HepG2 (cell line): ENCODE results near the gene TXNIP. TPM values are rescaled to one million over a fixed set of nuclear protein-coding genes. Genes with fewer than 3 reads are reported as not detected.

Experiments
- ASH2L ChIP-seq: fragments of 300-600, 200-600 bp; sonication (generic); IDR thresholded peaks from 2 replicates; pipeline ENCODE4 v1.7.0; 2017; ENCODE audit warnings: low read depth, mild to moderate bottlenecking, moderate library complexity, mixed read lengths, low read length; ENCODE audit not compliant: insufficient read length
- HMGXB4 ChIP-seq, 2 experiments: sonication (generic) in 1 of 2; formaldehyde crosslinking in 1 of 2; IDR thresholded peaks; 2 replicates each; pipeline versions ENCODE4 v1.4.0 to v1.6.1; 2018 to 2020; ENCODE audit warnings: missing genetic modification reagents in 2 of 2, borderline replicate concordance in 1 of 2, low read depth in 1 of 2, mild to moderate bottlenecking in 1 of 2, missing biosample characterization in 1 of 2
- HNRNPK ChIP-seq: fragments of 200-400 bp; formaldehyde crosslinking; IDR thresholded peaks from 2 replicates; pipeline ENCODE4 v1.6.1; 2018; ENCODE audit warnings: low read length, low read depth, moderate library complexity, mild to moderate bottlenecking; ENCODE audit not compliant: poor library complexity, severe bottlenecking
- HOXA9 ChIP-seq: sonication (generic); formaldehyde crosslinking; IDR thresholded peaks from 2 replicates; pipeline ENCODE4 v1.8.1; 2022; ENCODE audit warnings: missing genetic modification reagents, mild to moderate bottlenecking, moderate library complexity, borderline replicate concordance
- KAT7 ChIP-seq: IDR thresholded peaks from 2 replicates; pipeline ENCODE4 v1.6.1; 2018; ENCODE audit warnings: borderline replicate concordance, missing compliant biosample characterization
- PHF20 ChIP-seq: sonication (generic); formaldehyde crosslinking; IDR thresholded peaks from 2 replicates; pipeline ENCODE4 v1.5.0; 2020; ENCODE audit warnings: mild to moderate bottlenecking, missing genetic modification reagents
- RBAK ChIP-seq: sonication (generic); formaldehyde crosslinking; IDR thresholded peaks from 2 replicates; pipeline ENCODE4 v1.5.1; 2020; ENCODE audit warnings: mild to moderate bottlenecking, missing genetic modification reagents
- SKI ChIP-seq: fragments of 450-650 bp; IDR thresholded peaks from one replicate; pipeline ENCODE4 v1.6.1; 2018; ENCODE audit warnings: mild to moderate bottlenecking; ENCODE audit not compliant: partially characterized antibody
- SMAD3 ChIP-seq: sonication (generic); formaldehyde crosslinking; IDR thresholded peaks from 2 replicates; pipeline ENCODE4 v1.4.0; 2020; ENCODE audit warnings: missing genetic modification reagents
- SSRP1 ChIP-seq: IDR thresholded peaks from 2 replicates; pipeline ENCODE4 v1.6.1; 2016; ENCODE audit warnings: control low read depth
- TFAP4 ChIP-seq: sonication (generic); IDR thresholded peaks from 2 replicates; pipeline ENCODE4 v1.6.1; 2016; ENCODE audit warnings: low read depth, borderline replicate concordance
- U2AF1 ChIP-seq: fragments of 200-400 bp; formaldehyde crosslinking; optimal IDR thresholded peaks from 2 replicates; pipeline ENCODE3; 2017; ENCODE audit warnings: mild to moderate bottlenecking, low read depth, low read length
- ZBTB7A ChIP-seq: sonication (generic); formaldehyde crosslinking; IDR thresholded peaks from 2 replicates; pipeline ENCODE4 v1.8.0; 2022; ENCODE audit warnings: mild to moderate bottlenecking, missing genetic modification reagents
- ZNF530 ChIP-seq: sonication (generic); formaldehyde crosslinking; IDR thresholded peaks from 2 replicates; pipeline ENCODE4 v1.5.0; 2020; ENCODE audit warnings: low read depth, mild to moderate bottlenecking, missing genetic modification reagents
- ZNF670 ChIP-seq: sonication (generic); formaldehyde crosslinking; IDR thresholded peaks from 2 replicates; pipeline ENCODE4 v1.8.0; 2022; ENCODE audit warnings: mild to moderate bottlenecking, missing genetic modification reagents, borderline replicate concordance
- polyA plus RNA-seq, 8 experiments: library from polyadenylated mRNA; depleted of rRNA in 3 of 8; stranded (reverse) in 7 of 8; unstranded in 1 of 8; fragments of >200 nt; fragmentation: Illumina TruSeq in 4 of 8; extraction: Trizol in 4 of 8; gene quantifications; 2 replicates each; pipeline versions ENCODE4 v1.2.1 to v1.2.3, GENCODE V29; 2011 to 2016; ENCODE audit warnings: low read depth in 4 of 8, missing spikeins in 1 of 8, mixed read lengths in 1 of 8; ENCODE audit not compliant: insufficient read depth in 1 of 8
- total RNA-seq, 5 experiments: library from RNA; depleted of rRNA; stranded (reverse); fragments of >200 nt; fragmentation: Illumina TruSeq; extraction: Trizol; gene quantifications; 2 replicates each; pipeline ENCODE4 v1.2.3, GENCODE V29; 2016; ENCODE audit warnings: low read depth in 1 of 5
- TF ChIP-seq, protein P1 (sequence below): sonication (generic); formaldehyde crosslinking; IDR thresholded peaks from 2 replicates; pipeline ENCODE4 v1.5.1; 2020; ENCODE audit warnings: mild to moderate bottlenecking, missing genetic modification reagents, moderate library complexity
- TF ChIP-seq, protein P2 (sequence below): sonication (generic); formaldehyde crosslinking; IDR thresholded peaks from 2 replicates; pipeline ENCODE4 v1.4.0; 2020; ENCODE audit warnings: missing genetic modification reagents, borderline replicate concordance
- TF ChIP-seq, protein P3 (sequence below): sonication (generic); formaldehyde crosslinking; IDR thresholded peaks from 2 replicates; pipeline ENCODE4 v1.5.1; 2020; ENCODE audit warnings: missing genetic modification reagents, mild to moderate bottlenecking, borderline replicate concordance

TXNIP gene
- total and polyA plus RNA-seq, 2 of the 13 experiments (the other 11 are each of a cell fraction or from before 2014, with no cell fraction given), result 24.4 to 237 TPM

DNA sequence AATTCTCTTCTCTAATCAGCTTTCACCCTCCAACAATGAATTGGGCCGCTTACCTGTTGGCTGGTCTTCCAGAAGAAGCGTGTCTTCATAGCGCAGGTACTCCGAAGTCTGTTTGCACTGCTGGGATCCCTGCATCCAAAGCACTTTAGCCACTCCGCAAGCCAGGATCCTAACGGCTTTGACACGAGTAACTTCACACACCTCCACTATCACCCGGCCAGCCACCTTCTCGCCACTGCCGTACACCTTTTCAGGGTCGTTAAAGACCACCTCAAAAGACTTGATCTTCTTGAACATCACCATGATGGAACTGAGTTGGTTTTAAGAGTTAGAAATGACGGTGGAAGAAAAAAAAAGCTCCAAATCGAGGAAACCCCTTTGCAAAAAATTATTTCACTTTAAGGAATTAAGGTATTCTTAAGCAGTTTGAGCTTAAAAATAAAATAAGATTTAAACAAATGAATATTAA lies 381 bp downstream of the TXNIP start (continued):
- TF ChIP-seq PHF20 (CRISPR knock-in tag), result no peak
- TF ChIP-seq HNRNPK, result no peak
- 0 out of 2 replicates have a peak, but pooled peaks have one; percentile 31 for TF ChIP-seq ZBTB7A (CRISPR knock-in tag)
- TF ChIP-seq ASH2L, result peak; percentile 63
- peak; percentile 21; the same call in 1 of the 2 replicates for TF ChIP-seq SSRP1
- no peak for TF ChIP-seq HOXA9
- TF ChIP-seq, protein P1, sequence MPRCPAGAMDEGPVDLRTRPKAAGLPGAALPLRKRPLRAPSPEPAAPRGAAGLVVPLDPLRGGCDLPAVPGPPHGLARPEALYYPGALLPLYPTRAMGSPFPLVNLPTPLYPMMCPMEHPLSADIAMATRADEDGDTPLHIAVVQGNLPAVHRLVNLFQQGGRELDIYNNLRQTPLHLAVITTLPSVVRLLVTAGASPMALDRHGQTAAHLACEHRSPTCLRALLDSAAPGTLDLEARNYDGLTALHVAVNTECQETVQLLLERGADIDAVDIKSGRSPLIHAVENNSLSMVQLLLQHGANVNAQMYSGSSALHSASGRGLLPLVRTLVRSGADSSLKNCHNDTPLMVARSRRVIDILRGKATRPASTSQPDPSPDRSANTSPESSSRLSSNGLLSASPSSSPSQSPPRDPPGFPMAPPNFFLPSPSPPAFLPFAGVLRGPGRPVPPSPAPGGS (CRISPR knock-in tag), result no peak
- TF ChIP-seq KAT7 (CRISPR knock-in tag), result no peak
- 0 out of 4 replicates have a peak, but pooled peaks of 1 of the 2 experiments have one; percentile 13 for TF ChIP-seq HMGXB4 (CRISPR knock-in tag; IDR thresholded peaks at IDR 0.05; ENCODE audit: borderline replicate concordance in 1 of 2, low read depth in 1 of 2)
- no peak for TF ChIP-seq SKI
- TF ChIP-seq, protein P2, sequence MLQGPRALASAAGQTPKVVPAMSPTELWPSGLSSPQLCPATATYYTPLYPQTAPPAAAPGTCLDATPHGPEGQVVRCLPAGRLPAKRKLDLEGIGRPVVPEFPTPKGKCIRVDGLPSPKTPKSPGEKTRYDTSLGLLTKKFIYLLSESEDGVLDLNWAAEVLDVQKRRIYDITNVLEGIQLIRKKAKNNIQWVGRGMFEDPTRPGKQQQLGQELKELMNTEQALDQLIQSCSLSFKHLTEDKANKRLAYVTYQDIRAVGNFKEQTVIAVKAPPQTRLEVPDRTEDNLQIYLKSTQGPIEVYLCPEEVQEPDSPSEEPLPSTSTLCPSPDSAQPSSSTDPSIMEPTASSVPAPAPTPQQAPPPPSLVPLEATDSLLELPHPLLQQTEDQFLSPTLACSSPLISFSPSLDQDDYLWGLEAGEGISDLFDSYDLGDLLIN, result no peak
- TF ChIP-seq TFAP4, result no peak
- TF ChIP-seq RBAK (CRISPR knock-in tag), result no peak
- 0 out of 2 replicates have a peak, but pooled peaks have one; percentile 45 for TF ChIP-seq ZNF670 (CRISPR knock-in tag)
- no peak for TF ChIP-seq ZNF530
- TF ChIP-seq U2AF1, result no peak
- TF ChIP-seq, protein P3, sequence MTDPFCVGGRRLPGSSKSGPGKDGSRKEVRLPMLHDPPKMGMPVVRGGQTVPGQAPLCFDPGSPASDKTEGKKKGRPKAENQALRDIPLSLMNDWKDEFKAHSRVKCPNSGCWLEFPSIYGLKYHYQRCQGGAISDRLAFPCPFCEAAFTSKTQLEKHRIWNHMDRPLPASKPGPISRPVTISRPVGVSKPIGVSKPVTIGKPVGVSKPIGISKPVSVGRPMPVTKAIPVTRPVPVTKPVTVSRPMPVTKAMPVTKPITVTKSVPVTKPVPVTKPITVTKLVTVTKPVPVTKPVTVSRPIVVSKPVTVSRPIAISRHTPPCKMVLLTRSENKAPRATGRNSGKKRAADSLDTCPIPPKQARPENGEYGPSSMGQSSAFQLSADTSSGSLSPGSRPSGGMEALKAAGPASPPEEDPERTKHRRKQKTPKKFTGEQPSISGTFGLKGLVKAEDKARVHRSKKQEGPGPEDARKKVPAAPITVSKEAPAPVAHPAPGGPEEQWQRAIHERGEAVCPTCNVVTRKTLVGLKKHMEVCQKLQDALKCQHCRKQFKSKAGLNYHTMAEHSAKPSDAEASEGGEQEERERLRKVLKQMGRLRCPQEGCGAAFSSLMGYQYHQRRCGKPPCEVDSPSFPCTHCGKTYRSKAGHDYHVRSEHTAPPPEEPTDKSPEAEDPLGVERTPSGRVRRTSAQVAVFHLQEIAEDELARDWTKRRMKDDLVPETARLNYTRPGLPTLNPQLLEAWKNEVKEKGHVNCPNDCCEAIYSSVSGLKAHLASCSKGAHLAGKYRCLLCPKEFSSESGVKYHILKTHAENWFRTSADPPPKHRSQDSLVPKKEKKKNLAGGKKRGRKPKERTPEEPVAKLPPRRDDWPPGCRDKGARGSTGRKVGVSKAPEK, result no peak
- no peak for TF ChIP-seq SMAD3
